Smooth muscle cell (in vitro differentiated cells): ENCODE results near the gene HTT. TPM values are rescaled to one million over a fixed set of nuclear protein-coding genes. Genes with fewer than 3 reads are reported as not detected.

Experiments
- DNase-seq: peaks from one replicate; lab custom pipeline; 2025; ENCODE audit not compliant: unreplicated experiment; lab: John Stamatoyannopoulos, UW
- H2AFZ ChIP-seq: fragments of 200-600 bp; sonication (generic); 2 replicates; pipeline ENCODE4 v1.6.0; 2016; ENCODE audit warnings: antibody characterized with exemption, low read depth, mild to moderate bottlenecking
- H3F3A ChIP-seq: fragments of 200-600 bp; sonication (generic); 2 replicates; pipeline ENCODE4 v1.6.0; 2017; ENCODE audit warnings: antibody characterized with exemption, low read depth
- H3K27ac ChIP-seq: fragments of 200-600 bp; sonication (generic); 2 replicates; pipeline ENCODE4 v1.5.1; 2016; ENCODE audit warnings: low read depth, mild to moderate bottlenecking
- H3K27me3 ChIP-seq: fragments of 200-600 bp; sonication (generic); 2 replicates; pipeline ENCODE4 v1.6.1; 2016; ENCODE audit warnings: low read depth, mild to moderate bottlenecking
- H3K36me3 ChIP-seq: fragments of 200-600 bp; sonication (generic); 2 replicates; pipeline ENCODE4 v1.5.1; 2016; ENCODE audit warnings: low read depth
- H3K4me1 ChIP-seq: fragments of 200-600 bp; sonication (generic); 2 replicates; pipeline ENCODE4 v1.5.1; 2016; ENCODE audit warnings: low read depth
- H3K4me2 ChIP-seq: fragments of 200-600 bp; sonication (generic); 2 replicates; pipeline ENCODE4 v1.6.0; 2016; ENCODE audit warnings: mild to moderate bottlenecking
- H3K4me3 ChIP-seq: fragments of 200-600 bp; sonication (generic); 2 replicates; pipeline ENCODE4 v1.5.1; 2016; ENCODE audit warnings: mild to moderate bottlenecking
- H3K79me2 ChIP-seq: fragments of 200-600 bp; sonication (generic); 2 replicates; pipeline ENCODE4 v1.6.0; 2016; ENCODE audit warnings: low read depth, mild to moderate bottlenecking
- H3K9ac ChIP-seq: fragments of 200-600 bp; sonication (generic); 2 replicates; pipeline ENCODE4 v1.6.0; 2016; ENCODE audit warnings: low read depth
- H3K9me3 ChIP-seq: fragments of 200-600 bp; sonication (generic); replicated peaks from 2 replicates; pipeline ENCODE4 v1.5.1; 2016; ENCODE audit warnings: low read depth
- H4K20me1 ChIP-seq: fragments of 200-600 bp; sonication (generic); 2 replicates; pipeline ENCODE4 v1.6.0; 2016; ENCODE audit warnings: low read depth
- WGBS: methylation state at CpG from one replicate; pipeline ENCODE4 v1.1.7; 2016; ENCODE audit warnings: low lambda C conversion rate; 5-methylcytosine and 5-hydroxymethylcytosine counted together
- polyA plus RNA-seq: library from polyadenylated mRNA; unstranded; fragments of >200 nt; fragmentation: Nextera tagmentation; extraction: Ambion mirVana; gene quantifications from 2 replicates; pipeline ENCODE4 v1.2.1, GENCODE V29; 2016
- total RNA-seq: library from RNA; depleted of rRNA; stranded (reverse); fragments of >200 nt; gene quantifications from 2 replicates; pipeline ENCODE4 v1.2.3, GENCODE V29; 2014
- TF ChIP-seq, protein P1 (sequence below): fragments of 200-600 bp; sonication (generic); IDR thresholded peaks from 2 replicates; pipeline ENCODE4 v1.5.1; 2017; ENCODE audit warnings: borderline replicate concordance, mild to moderate bottlenecking, antibody characterized with exemption; ENCODE audit not compliant: insufficient read depth, poor library complexity, severe bottlenecking

HTT gene
- total and polyA plus RNA-seq, 2 experiments from 2014 or later = 7.1 to 16.4 TPM

DNA sequence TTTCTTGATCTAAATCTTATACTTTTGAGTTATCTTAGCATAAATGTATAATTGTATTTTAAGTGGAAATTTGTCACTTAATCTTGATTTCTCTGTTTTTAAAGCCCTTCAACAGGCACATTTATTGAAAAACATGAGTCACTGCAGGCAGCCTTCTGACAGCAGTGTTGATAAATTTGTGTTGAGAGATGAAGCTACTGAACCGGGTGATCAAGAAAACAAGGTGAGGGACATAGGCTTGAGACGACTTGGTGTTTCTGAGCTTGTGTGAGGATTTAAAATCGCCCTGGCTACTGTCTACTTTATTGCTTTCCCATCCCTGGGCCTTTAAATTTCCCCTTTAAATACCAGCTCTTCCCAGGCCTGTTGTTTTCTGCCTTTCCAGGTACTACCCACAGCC is 55.7 kb downstream of the HTT start:
- no peak overlapping the region for H3K27ac ChIP-seq
- no peaks in the 10 kb centered on the region for H4K20me1 ChIP-seq
- no peaks in the 10 kb centered on the region for H3F3A ChIP-seq
- H2AFZ ChIP-seq = no peak overlapping the region
- H3K9ac ChIP-seq = no peak overlapping the region
- no peaks in the 10 kb centered on the region for H3K27me3 ChIP-seq
- no peak overlapping the region for H3K4me2 ChIP-seq
- H3K9me3 ChIP-seq = no peaks in the 10 kb centered on the region
- no peaks in the 10 kb centered on the region for H3K79me2 ChIP-seq
- WGBS = 69% methylated on average over 3 of the region's 3 CpGs
- no peaks in the 10 kb centered on the region for H3K4me1 ChIP-seq
- no peak overlapping the region for H3K4me3 ChIP-seq
- DNase-seq = no peak
- TF ChIP-seq, protein P1, sequence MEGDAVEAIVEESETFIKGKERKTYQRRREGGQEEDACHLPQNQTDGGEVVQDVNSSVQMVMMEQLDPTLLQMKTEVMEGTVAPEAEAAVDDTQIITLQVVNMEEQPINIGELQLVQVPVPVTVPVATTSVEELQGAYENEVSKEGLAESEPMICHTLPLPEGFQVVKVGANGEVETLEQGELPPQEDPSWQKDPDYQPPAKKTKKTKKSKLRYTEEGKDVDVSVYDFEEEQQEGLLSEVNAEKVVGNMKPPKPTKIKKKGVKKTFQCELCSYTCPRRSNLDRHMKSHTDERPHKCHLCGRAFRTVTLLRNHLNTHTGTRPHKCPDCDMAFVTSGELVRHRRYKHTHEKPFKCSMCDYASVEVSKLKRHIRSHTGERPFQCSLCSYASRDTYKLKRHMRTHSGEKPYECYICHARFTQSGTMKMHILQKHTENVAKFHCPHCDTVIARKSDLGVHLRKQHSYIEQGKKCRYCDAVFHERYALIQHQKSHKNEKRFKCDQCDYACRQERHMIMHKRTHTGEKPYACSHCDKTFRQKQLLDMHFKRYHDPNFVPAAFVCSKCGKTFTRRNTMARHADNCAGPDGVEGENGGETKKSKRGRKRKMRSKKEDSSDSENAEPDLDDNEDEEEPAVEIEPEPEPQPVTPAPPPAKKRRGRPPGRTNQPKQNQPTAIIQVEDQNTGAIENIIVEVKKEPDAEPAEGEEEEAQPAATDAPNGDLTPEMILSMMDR = no peak
- H3K36me3 ChIP-seq = peaks cover 7% of the 10 kb centered on the region

DNA sequence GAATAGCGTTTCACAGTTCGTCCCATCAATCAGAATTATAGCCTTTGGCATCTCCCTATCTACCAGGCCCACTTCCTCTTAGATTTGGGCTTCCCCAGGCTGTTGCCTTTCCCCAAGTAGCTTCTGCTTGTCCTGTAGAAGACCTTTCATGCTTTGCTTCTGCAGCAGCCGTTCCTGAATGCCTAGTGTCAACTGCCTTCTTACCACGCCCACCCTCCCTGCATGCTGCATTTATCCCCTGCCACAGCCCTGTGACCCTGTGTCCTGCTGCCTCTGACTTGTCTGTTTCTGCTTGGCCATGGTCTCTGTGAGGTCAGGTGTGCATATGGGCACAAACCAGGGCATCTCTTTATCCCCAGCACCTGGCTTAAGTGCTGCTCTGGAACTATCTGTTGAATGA is 56.3 kb downstream of the HTT start:
- Histone ChIP-seq H3K36me3 (peaks cover 9% of the 10 kb centered on the region), H3K79me2 (no peaks in the 10 kb centered on the region), H3K9ac (no peak overlapping the region), H3K27me3 (no peaks in the 10 kb centered on the region), H4K20me1 (no peaks in the 10 kb centered on the region), H3K4me2 (no peak overlapping the region), H3K4me3 (no peak overlapping the region), H3K27ac (no peak overlapping the region), H3K4me1 (no peaks in the 10 kb centered on the region), H2AFZ (no peak overlapping the region), H3K9me3 (no peaks in the 10 kb centered on the region), H3F3A (no peaks in the 10 kb centered on the region)
- TF ChIP-seq, protein P1 = no peak
- WGBS = 83% methylated on average over 4 of the region's 4 CpGs
- DNase-seq = no peak

DNA sequence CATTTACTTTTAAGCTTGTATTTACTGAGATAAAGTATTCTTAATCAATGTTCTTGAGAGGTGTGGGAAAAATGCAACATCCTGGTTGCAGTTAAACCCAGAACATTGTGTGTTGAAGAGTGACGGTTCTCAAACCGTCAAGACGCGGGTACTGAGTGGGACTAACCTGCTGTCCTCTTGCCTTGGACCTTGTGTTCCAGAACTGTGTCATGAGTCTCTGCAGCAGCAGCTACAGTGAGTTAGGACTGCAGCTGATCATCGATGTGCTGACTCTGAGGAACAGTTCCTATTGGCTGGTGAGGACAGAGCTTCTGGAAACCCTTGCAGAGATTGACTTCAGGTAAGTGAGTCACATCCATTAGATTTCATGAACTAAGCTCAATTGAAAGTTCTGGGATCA is 59.7 kb downstream of the HTT start:
- WGBS = over 99% methylated on average over 5 of the region's 5 CpGs
- H3K79me2 ChIP-seq = no peaks in the 10 kb centered on the region
- H3K4me3 ChIP-seq = no peak overlapping the region
- H3K4me1 ChIP-seq = no peaks in the 10 kb centered on the region
- H3K9ac ChIP-seq = no peak overlapping the region
- no peak overlapping the region for H3K4me2 ChIP-seq
- no peak overlapping the region for H3K27ac ChIP-seq
- H3F3A ChIP-seq = no peaks in the 10 kb centered on the region
- peaks cover 14% of the 10 kb centered on the region for H3K36me3 ChIP-seq
- H2AFZ ChIP-seq = no peak overlapping the region
- H3K27me3 ChIP-seq = no peaks in the 10 kb centered on the region
- no peak for DNase-seq
- no peaks in the 10 kb centered on the region for H4K20me1 ChIP-seq
- no peaks in the 10 kb centered on the region for H3K9me3 ChIP-seq
- TF ChIP-seq, protein P1 = no peak

DNA sequence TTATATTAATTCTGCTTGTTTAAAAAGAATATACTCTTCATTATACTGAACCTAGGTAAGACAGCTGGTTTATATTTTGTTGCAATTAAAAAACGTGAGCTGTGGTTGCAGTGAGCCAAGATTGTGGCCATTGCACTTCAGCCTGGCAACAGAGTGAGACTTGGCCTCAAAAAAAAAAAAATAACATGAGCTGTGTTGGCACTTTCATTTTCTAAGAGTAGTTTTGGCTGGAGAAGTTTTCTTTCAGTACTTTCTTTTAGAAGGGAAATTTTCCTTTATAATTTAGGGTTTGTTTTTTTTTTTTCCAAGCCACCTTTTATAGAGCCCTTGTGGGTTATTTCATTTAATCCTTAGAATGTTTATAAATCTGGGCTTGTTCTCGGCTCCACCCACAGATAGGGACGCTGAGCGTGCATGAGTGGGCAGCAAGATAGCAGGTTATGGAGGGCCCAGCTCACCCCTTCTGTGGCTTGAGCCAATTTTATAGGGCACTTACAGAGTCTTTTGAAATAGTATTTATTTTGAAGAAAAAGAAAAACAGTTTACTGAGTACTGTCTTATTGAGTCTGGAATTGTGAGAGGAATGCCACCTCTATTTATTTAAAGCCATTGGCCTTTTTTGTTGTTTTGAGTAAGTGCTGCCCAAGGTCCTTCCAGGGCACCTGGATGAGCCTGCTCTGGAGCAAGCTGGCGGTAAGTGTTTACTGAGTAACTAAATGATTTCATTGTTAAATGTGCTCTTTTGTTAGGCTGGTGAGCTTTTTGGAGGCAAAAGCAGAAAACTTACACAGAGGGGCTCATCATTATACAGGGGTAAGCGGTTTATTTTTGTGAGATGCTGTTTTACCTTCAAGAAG is 60.9 kb downstream of the HTT start:
- Histone ChIP-seq H3K36me3 (peaks cover 14% of the 10 kb centered on the region), H3K79me2 (no peaks in the 10 kb centered on the region), H3K9ac (no peak overlapping the region), H3K27me3 (no peaks in the 10 kb centered on the region), H3K4me3 (no peak overlapping the region), H3K4me1 (no peaks in the 10 kb centered on the region), H3K9me3 (no peaks in the 10 kb centered on the region), H3K27ac (peak overlapping the region; percentile 9), H4K20me1 (no peaks in the 10 kb centered on the region), H3F3A (no peaks in the 10 kb centered on the region), H3K4me2 (peak overlapping the region; percentile 31), H2AFZ (no peak overlapping the region)
- no peak for DNase-seq
- 52% methylated on average over 6 of the region's 6 CpGs for WGBS
- TF ChIP-seq, protein P1 = no peak
